K562 (cell line): ENCODE data around the gene CCDC85B. TPM values are rescaled to one million over a fixed set of nuclear protein-coding genes. Genes with fewer than 3 reads are reported as not detected.
A peak's percentile ranks its signal among the peaks of the same experiment; 100 is the strongest.

Experiments
- CHD4 ChIP-seq: fragments of 200-600 bp; sonication (generic); IDR thresholded peaks from 3 replicates; pipeline ENCODE4 v1.6.1; 2012; ENCODE audit warnings: low read depth, mild to moderate bottlenecking, mixed read lengths, low read length, inconsistent platforms; ENCODE audit not compliant: insufficient read depth, insufficient replicate concordance, poor library complexity, severe bottlenecking
- HDGF ChIP-seq: fragments of 450-650 bp; IDR thresholded peaks from 2 replicates; pipeline ENCODE4 v1.6.1; 2016
- HMG20A ChIP-seq: fragments of 450-650 bp; formaldehyde crosslinking; conservative IDR thresholded peaks from 2 replicates; pipeline ENCODE4 v1.4.0; 2020; ENCODE audit warnings: mild to moderate bottlenecking, mixed read lengths
- MCM5 ChIP-seq: fragments of 450-650 bp; IDR thresholded peaks from 2 replicates; pipeline ENCODE4 v1.6.1; 2016; ENCODE audit warnings: low read depth
- MEF2A ChIP-seq: IDR thresholded peaks from 2 replicates; pipeline ENCODE4 v1.6.1; 2011; ENCODE audit warnings: low read depth, mild to moderate bottlenecking, low read length, moderate library complexity; ENCODE audit not compliant: control insufficient read depth
- MIER1 ChIP-seq: fragments of 450-650 bp; IDR thresholded peaks from 2 replicates; pipeline ENCODE4 v1.6.1; 2016; ENCODE audit warnings: antibody characterized with exemption, mild to moderate bottlenecking, low read depth
- NFE2 ChIP-seq: IDR thresholded peaks from 2 replicates; pipeline ENCODE4 v1.6.1; 2014; ENCODE audit warnings: antibody characterized with exemption, low read depth
- PHF8 ChIP-seq: fragments of 200-600 bp; sonication (generic); IDR thresholded peaks from 2 replicates; pipeline ENCODE4 v1.6.1; 2012; ENCODE audit warnings: mixed run types, mild to moderate bottlenecking, inconsistent platforms, low read length, moderate library complexity, borderline replicate concordance
- PRPF4 ChIP-seq: fragments of 200-400 bp; formaldehyde crosslinking; IDR thresholded peaks from one replicate; pipeline ENCODE4 v1.6.1; 2017; ENCODE audit warnings: low read length, low read depth, mild to moderate bottlenecking; ENCODE audit not compliant: insufficient read depth, poor library complexity, severe bottlenecking
- SAFB ChIP-seq: fragments of 200-400 bp; formaldehyde crosslinking; IDR thresholded peaks from 2 replicates; pipeline ENCODE4 v1.6.1; 2017; ENCODE audit warnings: low read depth, low read length, borderline replicate concordance
- ZC3H4 ChIP-seq: sonication (generic); formaldehyde crosslinking; IDR thresholded peaks from 2 replicates; pipeline ENCODE4 v1.9.0; 2021; ENCODE audit warnings: missing genetic modification reagents, borderline replicate concordance
- ZNF184 ChIP-seq: sonication (generic); formaldehyde crosslinking; IDR thresholded peaks from 2 replicates; pipeline ENCODE4 v1.5.0; 2020; ENCODE audit warnings: missing genetic modification reagents
- ZNF444 ChIP-seq: fragments of 250-450 bp; sonication (Bioruptor Pico); IDR thresholded peaks from 2 replicates; pipeline ENCODE4 v1.4.0; 2020; ENCODE audit warnings: mild to moderate bottlenecking, moderate library complexity
- ZNF695 ChIP-seq: fragments of 450-650 bp; formaldehyde crosslinking; IDR thresholded peaks from 2 replicates; pipeline ENCODE4 v1.4.0; 2020; ENCODE audit warnings: mild to moderate bottlenecking, moderate library complexity
- ZZZ3 ChIP-seq: fragments of 450-650 bp; IDR thresholded peaks from 2 replicates; pipeline ENCODE4 v1.6.1; 2016; ENCODE audit warnings: antibody characterized with exemption, mild to moderate bottlenecking, moderate library complexity
- polyA plus RNA-seq, 8 experiments: library from polyadenylated mRNA; depleted of rRNA in 4 of 8; stranded (reverse) in 5 of 8; unstranded in 3 of 8; fragments of >200 nt; fragmentation: Nextera tagmentation in 2 of 8; fragmentation: Illumina TruSeq in 1 of 8; extraction: Ambion mirVana in 2 of 8; extraction: Trizol in 1 of 8; gene quantifications; 2 replicates each; pipeline versions ENCODE4 v1.2.1 to v1.2.3, GENCODE V29; 2011 to 2014; ENCODE audit warnings: inconsistent platforms in 1 of 8, missing spikeins in 1 of 8
- total RNA-seq, 7 experiments: library from RNA; depleted of rRNA in 6 of 7; stranded (reverse); fragments of >200 nt in 6 of 7; fragmentation: Illumina TruSeq in 2 of 7; extraction: Trizol in 2 of 7; gene quantifications; 2 replicates each; pipeline versions ENCODE4 v1.2.1 to v1.2.3, GENCODE V29; 2011 to 2021; ENCODE audit warnings: low replicate concordance in 1 of 7
- TF ChIP-seq, protein P1 (sequence below): fragments of 200-400 bp; formaldehyde crosslinking; IDR thresholded peaks from 2 replicates; pipeline ENCODE4 v1.6.1; 2017; ENCODE audit warnings: mild to moderate bottlenecking, low read depth, low read length, moderate library complexity
- TF ChIP-seq, protein P2 (sequence below): fragments of 450-650 bp; IDR thresholded peaks from 2 replicates; pipeline ENCODE4 v1.6.1; 2016
- TF ChIP-seq, protein P3 (sequence below): sonication (generic); formaldehyde crosslinking; IDR thresholded peaks from 2 replicates; pipeline ENCODE4 v1.8.0; 2022; ENCODE audit warnings: mild to moderate bottlenecking, missing genetic modification reagents
- TF ChIP-seq, protein P4 (sequence below): fragments of 250-450 bp; sonication (Bioruptor Pico); IDR thresholded peaks from 2 replicates; pipeline ENCODE4 v1.5.1; 2021; ENCODE audit warnings: mild to moderate bottlenecking
- TF ChIP-seq, protein P5 (sequence below): sonication (generic); formaldehyde crosslinking; IDR thresholded peaks from 2 replicates; pipeline ENCODE4 v1.8.0; 2022; ENCODE audit warnings: mild to moderate bottlenecking, missing genetic modification reagents, borderline replicate concordance

CCDC85B gene
- total and polyA plus RNA-seq, 9 of the 15 experiments (the other 6 are each of a cell fraction or from before 2014, with no cell fraction given): 0.14 to 138 (median 6.2) TPM

DNA sequence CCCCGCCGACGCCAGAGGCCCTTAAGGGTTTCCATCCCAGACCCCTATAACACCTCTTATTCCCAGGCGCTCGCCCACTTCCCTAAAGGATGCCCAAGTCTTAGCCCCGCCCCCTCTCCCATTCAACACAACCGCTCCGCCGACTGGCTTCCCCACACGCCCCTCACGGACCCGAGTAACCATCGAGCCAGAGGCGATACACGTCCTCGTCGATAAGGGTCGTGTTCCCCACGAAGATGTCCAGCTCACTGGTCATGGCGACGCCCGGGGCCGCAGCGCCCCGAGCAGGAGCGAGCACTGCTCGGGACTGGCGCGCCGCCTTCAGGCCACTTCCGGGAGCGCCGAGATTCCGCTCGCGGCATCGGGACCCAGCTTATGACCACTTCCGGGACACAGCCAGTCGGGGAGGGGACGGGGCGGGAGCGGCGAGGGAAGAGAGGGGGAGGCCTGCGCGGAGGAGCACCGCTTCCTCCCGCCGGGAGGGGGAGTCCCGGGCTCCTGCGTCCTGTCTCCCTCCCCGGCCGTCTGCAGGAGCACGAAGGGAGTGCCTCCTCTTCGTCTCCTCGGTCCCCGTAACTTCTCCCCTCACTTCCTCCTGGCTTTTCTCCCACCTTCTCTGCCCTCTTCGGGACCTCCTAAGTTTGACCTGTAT lies 2.2 kb upstream of the CCDC85B start, which contains the start of gene FIBP (continued):
- TF ChIP-seq MCM5: no peak
- no peak for TF ChIP-seq ZNF184 (CRISPR knock-in tag)
- no peak for TF ChIP-seq MEF2A
- TF ChIP-seq MIER1: no peak
- TF ChIP-seq PRPF4: peak; percentile 41
- TF ChIP-seq ZNF444: no peak
- TF ChIP-seq, protein P1, sequence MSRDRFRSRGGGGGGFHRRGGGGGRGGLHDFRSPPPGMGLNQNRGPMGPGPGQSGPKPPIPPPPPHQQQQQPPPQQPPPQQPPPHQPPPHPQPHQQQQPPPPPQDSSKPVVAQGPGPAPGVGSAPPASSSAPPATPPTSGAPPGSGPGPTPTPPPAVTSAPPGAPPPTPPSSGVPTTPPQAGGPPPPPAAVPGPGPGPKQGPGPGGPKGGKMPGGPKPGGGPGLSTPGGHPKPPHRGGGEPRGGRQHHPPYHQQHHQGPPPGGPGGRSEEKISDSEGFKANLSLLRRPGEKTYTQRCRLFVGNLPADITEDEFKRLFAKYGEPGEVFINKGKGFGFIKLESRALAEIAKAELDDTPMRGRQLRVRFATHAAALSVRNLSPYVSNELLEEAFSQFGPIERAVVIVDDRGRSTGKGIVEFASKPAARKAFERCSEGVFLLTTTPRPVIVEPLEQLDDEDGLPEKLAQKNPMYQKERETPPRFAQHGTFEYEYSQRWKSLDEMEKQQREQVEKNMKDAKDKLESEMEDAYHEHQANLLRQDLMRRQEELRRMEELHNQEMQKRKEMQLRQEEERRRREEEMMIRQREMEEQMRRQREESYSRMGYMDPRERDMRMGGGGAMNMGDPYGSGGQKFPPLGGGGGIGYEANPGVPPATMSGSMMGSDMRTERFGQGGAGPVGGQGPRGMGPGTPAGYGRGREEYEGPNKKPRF: no peak
- no peak for TF ChIP-seq CHD4
- TF ChIP-seq HDGF: no peak
- no peak for TF ChIP-seq ZC3H4 (CRISPR knock-in tag)
- TF ChIP-seq SAFB: no peak
- TF ChIP-seq NFE2: no peak
- TF ChIP-seq, protein P2, sequence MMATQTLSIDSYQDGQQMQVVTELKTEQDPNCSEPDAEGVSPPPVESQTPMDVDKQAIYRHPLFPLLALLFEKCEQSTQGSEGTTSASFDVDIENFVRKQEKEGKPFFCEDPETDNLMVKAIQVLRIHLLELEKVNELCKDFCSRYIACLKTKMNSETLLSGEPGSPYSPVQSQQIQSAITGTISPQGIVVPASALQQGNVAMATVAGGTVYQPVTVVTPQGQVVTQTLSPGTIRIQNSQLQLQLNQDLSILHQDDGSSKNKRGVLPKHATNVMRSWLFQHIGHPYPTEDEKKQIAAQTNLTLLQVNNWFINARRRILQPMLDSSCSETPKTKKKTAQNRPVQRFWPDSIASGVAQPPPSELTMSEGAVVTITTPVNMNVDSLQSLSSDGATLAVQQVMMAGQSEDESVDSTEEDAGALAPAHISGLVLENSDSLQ: no peak
- TF ChIP-seq, protein P3, sequence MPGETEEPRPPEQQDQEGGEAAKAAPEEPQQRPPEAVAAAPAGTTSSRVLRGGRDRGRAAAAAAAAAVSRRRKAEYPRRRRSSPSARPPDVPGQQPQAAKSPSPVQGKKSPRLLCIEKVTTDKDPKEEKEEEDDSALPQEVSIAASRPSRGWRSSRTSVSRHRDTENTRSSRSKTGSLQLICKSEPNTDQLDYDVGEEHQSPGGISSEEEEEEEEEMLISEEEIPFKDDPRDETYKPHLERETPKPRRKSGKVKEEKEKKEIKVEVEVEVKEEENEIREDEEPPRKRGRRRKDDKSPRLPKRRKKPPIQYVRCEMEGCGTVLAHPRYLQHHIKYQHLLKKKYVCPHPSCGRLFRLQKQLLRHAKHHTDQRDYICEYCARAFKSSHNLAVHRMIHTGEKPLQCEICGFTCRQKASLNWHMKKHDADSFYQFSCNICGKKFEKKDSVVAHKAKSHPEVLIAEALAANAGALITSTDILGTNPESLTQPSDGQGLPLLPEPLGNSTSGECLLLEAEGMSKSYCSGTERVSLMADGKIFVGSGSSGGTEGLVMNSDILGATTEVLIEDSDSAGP (CRISPR knock-in tag): no peak
- TF ChIP-seq PHF8: peak; percentile 98
- TF ChIP-seq ZNF695: no peak
- TF ChIP-seq, protein P4, sequence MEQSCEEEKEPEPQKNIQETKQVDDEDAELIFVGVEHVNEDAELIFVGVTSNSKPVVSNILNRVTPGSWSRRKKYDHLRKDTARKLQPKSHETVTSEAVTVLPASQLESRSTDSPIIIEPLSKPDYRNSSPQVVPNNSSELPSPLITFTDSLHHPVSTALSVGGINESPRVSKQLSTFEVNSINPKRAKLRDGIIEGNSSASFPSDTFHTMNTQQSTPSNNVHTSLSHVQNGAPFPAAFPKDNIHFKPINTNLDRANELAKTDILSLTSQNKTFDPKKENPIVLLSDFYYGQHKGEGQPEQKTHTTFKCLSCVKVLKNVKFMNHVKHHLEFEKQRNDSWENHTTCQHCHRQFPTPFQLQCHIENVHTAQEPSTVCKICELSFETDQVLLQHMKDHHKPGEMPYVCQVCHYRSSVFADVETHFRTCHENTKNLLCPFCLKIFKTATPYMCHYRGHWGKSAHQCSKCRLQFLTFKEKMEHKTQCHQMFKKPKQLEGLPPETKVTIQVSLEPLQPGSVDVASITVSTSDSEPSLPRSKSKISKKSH: no peak
- no peak for TF ChIP-seq HMG20A (CRISPR knock-in tag)
- no peak for TF ChIP-seq ZZZ3
- TF ChIP-seq, protein P5, sequence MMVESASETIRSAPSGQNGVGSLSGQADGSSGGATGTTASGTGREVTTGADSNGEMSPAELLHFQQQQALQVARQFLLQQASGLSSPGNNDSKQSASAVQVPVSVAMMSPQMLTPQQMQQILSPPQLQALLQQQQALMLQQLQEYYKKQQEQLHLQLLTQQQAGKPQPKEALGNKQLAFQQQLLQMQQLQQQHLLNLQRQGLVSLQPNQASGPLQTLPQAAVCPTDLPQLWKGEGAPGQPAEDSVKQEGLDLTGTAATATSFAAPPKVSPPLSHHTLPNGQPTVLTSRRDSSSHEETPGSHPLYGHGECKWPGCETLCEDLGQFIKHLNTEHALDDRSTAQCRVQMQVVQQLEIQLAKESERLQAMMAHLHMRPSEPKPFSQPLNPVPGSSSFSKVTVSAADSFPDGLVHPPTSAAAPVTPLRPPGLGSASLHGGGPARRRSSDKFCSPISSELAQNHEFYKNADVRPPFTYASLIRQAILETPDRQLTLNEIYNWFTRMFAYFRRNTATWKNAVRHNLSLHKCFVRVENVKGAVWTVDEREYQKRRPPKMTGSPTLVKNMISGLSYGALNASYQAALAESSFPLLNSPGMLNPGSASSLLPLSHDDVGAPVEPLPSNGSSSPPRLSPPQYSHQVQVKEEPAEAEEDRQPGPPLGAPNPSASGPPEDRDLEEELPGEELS (CRISPR knock-in tag): no peak; the same call in 1 of the 2 replicates
